HG03520 (cell line): ENCODE measurements around the gene HTRA1.

Source experiments
- ATAC-seq: cut with Tn5 transposase; IDR thresholded peaks from one replicate; pipeline ENCODE4 v1.9.1; 2021; ENCODE audit warnings: mild to moderate bottlenecking, moderate library complexity; ENCODE audit not compliant: unreplicated experiment

Gene HTRA1

DNA sequence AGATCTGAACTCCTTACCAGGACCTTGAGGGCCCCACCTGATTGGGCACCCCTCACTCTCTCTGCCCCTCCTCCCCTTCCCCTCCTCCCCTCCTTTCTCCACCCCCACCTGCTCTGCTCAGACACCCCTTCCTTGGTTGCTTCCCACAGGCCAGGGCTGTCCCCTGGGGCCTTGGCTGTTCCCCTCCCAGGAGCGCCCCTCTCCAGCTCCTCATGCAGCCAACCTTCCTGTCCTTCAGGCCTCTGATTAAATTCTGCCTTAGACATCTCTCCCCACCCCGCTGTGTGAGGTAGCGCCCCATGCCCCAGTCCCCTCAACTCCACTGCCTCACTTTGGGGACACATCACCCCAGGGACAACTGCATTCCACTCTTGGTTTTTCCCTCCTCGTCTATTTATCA is 32.4 kb downstream of the HTRA1 start:
- ATAC-seq = no peak

DNA sequence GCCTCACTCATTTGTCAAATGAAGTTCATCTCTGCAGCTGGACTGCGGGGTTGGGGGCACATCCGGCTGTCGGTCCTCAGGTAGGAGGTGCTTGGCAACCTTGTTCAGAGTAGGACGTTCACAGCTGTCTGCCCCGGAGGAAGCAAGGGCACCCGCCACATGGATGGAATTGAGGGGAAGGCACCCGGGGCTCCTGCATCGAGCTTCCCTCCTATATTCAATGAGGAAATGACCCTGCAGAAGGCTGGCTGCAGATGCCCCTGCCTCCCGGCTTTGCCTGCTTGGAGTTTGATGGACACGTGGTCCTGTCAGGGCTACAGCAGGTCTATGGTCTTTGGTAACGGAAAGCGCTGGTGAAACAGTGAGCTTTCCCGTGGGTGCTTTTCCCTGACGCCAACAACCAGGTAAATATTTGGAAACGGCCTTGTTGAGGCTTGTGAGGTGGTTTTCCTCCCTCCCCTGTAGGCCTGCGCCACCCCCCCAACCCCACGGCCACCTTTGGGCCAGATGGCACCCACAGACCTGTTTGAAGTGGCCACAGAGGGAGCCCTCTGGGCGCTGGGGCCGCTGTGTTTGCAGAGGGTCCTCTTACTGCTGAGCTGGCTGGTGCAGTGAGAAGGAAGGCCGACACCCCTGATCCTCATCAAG is 32.9 kb downstream of the HTRA1 start:
- no peak for ATAC-seq

DNA sequence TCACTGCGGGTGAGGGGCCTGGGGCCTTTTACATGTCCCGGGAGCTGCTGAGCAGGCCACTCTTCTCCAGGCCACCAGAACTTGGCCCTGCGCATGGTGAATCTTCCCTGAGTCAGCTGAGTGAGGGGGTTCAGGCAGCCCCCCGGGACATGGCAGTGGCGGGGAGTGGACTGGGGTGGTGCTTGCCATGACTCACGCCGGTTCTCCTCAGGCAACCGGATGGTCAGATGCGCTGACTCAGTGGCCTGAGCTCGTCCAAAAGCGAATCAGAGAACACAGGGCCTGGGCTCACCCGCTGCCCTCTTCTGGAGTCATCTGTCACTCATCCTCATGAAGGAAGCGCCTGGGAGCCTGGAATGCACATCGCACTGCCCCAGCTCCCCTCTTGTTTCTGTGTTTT is 33.5 kb downstream of the HTRA1 start:
- no peak for ATAC-seq

DNA sequence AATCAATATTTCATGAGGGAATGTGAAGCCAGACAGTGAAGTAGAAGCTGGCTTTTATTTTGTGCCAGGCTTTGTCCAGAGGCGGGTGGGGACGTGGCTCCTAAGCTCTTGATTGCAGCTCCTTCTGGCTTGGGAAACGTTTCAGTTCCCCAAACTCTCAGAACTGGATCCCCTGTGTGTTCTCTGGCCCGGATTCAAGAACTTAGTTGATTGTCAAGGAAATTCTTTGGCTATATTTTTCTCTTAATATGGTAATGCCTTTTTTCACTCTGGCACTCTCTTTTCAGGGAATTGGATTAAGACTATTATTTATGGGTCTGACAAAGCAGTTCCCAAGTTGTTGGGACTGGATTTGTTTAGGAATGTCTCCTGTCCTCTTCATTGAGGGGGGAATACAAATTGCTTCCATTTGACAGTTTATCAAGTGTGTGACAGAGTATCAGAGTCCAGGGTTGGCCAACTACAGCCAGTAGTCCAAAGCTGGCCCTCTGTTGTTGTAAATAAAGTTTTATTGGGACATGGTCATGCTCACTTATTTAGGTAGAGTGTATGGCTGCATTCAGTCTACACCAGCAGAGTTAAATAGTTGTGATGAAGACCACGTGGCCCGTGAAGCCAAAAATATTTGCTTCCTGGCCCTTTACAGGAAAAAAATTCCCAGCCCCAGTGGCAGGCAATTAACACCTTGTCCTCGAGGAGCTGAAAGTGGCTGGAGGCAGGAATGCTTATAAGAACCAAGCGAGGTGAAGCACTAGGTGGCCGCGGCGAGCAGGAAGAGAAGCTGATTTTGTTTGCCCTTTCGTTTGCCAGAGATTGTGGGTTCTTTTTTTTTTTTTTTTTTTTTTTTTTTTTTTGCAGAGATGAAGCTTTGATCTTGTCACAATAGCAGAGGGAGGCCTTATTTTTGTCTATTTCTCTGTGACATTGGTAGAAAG is 34.3 kb downstream of the HTRA1 start:
- ATAC-seq = no peak

DNA sequence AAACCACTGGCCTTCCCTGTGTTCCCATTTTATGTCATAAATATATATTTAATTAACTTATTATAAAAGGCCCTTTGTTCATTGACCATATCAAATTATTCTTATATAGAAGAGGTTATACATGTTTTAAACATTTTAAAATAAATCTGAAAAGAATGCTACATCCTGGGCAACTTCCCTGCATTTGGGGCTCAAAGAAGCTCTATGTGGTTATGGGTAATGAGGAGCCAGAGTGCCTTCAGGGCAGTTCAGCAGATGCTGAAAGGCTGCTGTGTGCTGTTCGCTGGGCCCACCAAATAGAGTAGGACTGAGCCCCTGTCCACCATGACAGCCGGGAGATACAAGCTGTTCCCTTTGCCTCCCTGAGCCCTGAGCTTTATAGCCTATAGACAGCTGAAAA is 35.9 kb downstream of the HTRA1 start:
- no peak for ATAC-seq

DNA sequence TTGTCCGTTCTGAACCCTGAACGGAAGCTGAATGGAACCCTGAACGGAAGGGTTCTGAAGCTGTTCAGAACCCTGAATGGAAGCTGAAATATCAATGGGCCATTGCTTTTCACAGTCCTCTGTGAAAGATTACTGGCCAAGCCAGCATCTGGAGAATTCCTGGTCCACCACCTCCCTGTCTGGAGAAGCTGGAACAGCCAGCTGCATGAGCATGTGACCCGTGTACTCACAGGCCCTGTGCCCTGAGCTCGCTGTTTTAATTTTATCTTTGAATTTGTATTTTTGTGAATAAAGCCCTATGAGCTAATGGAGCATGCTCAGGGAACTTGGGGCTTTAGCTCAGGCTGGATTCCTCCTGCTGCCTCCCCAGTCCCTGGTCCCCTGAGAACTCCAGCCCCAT is 37.2 kb downstream of the HTRA1 start:
- ATAC-seq = no peak

DNA sequence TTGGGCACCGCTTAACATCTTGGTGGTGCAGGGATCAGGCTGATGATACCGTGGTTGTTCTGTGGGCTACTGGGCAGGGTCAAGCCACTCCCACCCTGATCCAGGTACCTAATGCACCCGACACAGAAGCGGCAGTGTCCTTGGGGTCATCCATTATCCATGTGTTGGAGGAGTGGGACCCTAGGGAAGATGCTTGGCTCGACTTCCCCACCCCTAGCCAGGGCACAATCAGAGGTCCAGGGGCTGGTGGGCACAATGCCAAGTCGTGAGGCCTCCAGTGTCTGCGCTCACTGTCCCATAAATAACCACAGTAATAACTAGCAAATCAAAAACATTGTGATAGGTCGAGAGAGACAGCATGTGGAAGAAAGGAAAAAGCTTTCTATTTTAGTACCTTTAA is 37.7 kb downstream of the HTRA1 start:
- no peak for ATAC-seq

DNA sequence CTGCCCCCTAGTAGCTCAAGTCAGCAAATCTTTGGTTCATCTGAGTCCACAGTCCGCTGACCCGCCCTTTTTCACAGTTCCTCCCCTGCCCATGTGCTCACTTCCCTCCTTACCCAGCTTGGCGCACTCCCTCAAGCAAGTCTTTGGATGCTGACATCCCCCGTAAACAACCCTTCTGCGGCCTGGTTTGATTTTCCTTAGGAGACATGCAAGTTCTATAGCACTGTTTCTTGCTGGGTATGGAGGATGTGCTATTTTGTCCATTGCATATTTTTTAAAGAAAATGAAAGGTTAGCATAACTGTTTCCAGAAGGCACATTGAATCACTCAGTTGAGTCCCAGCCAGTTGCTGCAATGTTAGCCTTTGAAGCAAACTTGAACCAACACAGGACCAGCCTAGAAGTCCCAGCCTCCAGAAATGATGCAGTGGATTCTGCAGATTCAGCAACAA is 38.2 kb downstream of the HTRA1 start:
- ATAC-seq = no peak

DNA sequence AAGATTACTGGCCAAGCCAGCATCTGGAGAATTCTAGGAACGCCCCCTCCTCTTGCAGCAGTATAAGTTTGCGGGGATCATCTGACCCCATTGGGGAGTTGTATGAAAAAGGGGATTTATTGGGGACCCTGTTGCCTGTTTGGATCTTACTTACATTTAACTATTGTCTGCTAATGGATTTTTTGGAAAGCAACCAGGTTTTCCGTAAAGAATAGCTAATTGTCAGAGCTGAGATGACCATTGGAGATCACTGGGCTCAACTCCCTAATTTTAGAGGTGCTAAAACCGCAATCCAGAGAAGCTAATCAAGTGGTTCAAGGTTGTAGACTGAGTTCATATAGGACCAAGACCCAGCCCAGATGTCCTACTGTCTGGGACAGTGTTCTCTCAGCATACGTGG is 38.8 kb downstream of the HTRA1 start:
- ATAC-seq = no peak

DNA sequence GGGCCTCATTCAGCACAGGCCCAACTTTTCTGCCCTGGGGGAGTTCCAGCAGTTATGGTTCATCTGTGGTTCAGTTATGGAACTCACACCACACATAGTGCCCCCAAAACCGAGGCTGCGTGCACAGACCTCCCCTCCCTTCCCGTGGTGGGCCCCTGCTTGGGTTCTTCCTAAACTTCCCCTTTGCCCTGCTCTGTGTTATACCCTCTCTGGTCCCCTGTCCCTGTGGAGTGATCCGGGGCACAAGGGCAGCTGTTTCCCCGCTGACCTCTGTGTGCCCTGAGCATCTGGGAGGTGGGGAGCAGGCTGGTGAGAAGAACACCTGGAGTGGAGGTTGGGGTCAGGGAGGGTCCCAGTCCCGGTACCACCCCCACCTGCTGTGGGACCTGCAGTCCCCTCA is 39.4 kb downstream of the HTRA1 start:
- no peak for ATAC-seq

DNA sequence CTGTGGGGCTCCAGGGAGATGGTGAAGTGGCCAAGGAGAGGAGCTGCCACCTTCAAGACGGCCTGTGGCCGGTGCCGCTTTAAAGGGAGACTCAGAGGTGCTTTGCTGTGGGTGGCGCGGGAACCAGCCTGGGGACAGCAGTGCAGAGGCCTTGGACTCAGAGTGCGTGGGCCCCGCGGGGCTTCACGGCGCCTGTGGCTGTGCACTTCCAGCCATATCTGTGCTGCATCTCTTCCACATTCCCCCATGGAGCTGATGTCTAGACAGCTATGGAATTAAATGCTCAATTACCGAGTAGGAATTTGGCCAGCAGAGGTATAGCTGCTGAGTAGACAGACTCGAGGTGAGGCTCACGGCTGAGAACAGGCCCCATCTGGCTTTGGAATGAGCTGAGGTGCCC is 41.7 kb downstream of the HTRA1 start:
- ATAC-seq = no peak

DNA sequence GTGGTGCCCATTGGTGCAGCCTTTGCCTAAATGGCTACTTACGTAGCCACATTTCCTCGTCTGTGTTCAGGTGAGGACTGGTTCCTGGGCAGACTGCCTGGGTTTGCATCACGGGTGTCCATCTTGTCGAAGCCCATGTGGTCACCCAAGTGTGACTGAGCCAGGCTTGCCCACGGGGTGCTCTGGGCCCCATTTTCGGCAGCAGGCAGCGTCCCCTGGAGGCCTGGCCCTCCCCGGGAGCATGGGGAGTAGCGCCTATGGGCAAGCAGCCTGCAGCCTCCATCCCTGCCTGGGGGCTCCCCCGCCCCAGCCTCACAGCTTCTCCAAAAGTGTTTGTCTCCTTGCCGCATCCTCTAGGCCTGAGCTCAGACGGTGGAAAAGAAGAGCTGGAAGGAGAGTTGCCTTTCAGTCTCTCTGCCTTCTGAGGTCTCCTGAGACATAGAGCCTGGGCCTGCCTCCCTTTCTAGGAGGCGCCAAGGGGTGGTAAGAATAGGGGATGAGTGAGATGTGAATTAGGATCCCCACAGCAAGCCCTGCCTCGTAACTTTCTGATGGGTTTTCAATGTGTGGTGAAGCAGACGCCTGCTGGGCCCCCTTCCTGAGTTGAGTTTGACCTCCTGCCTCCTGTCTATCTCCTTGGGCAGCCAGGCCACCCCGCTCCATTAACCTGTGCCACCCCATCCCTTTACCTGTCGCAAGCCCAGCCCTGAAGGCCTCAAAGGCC is 42.7 kb downstream of the HTRA1 start:
- ATAC-seq = no peak

DNA sequence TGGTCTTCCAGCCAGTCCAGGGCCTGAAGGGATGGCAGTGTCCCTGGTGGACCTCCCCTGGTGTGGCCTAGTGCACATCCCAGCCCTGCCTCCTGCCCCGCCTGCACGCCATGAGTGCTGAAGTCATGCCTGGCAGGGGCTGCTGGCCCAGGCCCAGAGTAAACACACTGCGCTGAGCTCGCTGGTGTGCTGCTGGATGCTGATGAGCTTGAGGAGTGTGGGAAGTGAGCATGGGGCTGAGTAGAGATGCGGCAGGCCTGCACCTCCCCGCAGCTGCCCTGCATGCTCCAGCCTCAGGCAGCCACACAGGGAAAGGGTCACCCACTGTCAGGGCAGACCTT is 43.2 kb downstream of the HTRA1 start:
- ATAC-seq = no peak

DNA sequence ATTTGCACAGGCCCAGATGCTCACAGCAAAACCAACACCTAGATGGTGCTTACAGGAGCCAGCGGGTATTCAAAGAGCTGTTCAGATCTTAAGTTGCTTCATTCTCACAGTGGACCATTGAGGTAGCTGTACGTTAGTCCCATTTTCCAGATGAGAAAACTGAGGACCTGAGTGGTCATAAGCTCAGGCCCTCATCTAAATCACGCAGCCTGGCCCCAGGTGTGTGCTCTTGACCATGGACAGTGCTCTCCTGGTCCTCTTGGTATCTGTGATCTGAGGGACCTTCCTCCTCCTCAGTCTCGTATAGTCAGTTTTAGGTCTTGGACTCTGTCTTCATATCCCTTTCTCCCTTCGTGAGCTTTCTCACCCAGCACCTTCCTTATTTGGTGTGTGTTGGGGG is 43.7 kb downstream of the HTRA1 start:
- no peak for ATAC-seq

DNA sequence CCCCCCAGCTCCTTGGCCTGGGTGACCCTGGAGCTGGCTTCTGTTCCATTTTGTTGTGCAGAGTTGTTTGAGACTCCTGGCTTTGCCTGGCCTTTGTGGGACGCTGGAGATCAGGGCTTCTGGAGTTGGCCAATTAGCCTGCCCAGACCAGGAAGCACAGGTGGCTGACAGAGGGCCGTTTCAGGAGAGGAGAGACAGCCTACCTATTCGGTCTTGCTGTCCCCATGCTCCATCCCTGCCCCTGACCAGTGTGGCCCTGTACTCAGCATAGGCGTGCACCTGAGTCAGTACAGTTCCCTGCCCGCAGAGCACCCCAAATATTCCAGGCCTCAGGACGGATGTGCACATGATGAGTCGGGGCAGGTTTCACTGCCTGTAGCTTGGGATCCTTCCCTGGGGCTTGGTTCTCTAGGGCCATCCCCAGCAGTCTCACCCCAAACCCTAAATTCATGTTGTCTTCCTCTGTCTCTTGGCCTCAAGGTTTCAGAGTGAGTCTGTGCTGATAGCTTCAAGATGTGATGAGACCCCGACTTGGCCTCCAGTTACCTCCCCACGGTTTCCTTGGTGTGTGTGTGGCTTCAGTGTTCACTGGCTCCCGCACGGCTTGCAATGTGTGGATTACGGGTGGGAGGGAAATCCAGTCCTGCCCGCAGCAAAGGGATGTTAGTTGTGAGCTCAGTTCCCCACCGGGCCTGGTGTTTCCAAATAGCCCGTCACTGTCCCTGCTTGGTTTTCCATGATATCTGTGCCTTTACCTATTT is 44.7 kb downstream of the HTRA1 start:
- ATAC-seq = no peak

DNA sequence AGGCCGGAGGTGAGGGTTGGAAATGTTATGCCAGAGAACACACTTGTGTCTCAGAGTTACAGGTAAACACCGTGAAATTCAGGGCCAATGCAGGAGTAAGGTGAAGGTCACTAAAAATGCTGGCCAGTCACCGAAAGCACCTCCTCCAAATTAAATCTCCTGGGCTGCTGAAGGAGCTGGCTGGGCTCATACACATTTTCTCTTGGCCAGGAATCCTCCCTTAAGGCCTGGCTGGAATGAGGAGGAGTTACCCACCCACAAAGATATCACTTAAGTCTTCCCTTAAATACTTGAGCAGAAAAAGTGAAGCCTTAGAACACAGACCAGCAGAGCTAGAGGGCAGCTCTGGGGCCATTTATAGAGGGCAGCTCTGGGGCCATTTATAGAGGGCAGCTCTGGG is 46.3 kb downstream of the HTRA1 start:
- ATAC-seq = no peak

DNA sequence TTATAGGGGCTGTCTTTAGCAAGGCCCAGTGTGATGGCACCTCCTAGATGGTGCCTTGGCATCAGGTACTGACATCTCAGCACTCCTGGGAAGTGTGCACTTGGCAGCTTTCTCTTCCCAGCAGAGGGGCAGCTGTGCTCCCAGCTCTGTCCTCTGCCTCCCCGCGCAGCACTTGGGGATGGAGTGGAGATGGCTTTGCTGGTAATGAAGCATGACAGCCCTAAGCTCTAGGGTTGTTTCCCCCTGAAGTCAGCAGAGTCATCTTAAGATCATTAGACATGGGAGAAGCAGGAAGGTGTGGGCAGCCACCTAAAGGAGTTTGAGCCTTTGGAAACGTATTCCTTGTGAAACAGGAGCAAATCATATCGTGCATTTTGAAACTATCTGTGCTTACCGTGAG is 46.7 kb downstream of the HTRA1 start:
- no peak for ATAC-seq

DNA sequence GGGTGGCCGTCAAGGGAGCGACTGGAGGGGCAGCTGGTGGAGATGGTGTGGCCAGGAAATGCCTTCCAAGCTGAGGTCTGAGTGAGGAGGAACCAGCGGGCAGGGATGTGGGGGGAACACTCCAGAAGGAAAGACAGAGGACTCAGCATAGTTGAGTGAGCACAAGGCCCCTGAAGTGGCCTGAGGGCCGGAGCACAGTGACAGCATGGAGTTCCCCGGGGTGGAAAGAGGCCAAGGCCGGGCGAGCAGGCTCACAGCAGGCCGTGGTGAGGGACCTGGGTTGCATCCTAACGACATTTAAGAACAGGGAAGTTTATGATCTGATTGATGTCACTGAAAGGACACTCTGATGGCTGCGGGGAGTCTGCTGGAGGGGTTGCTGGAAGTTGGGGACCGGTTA is 48.0 kb downstream of the HTRA1 start:
- no peak for ATAC-seq

DNA sequence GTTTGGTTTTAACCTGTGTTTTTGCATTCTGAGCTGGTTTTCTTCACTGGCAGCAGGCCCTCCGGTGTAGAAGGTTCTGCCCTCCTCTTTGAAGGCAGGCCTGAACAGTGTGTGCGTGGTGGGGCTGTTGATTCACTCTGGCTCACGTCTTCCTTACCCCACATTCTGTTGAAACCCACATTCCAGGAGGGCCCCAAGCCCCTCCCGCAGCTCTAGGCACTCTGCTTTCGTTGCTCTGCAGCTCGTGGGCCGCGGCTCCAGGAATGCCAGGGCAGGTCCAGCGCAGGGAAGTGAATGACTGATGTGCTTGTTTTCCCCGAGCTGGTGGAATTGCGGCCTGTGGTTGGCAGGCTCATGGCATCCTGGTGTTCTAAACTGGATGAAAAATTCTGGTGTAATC is 49.0 kb downstream of the HTRA1 start:
- ATAC-seq = no peak

DNA sequence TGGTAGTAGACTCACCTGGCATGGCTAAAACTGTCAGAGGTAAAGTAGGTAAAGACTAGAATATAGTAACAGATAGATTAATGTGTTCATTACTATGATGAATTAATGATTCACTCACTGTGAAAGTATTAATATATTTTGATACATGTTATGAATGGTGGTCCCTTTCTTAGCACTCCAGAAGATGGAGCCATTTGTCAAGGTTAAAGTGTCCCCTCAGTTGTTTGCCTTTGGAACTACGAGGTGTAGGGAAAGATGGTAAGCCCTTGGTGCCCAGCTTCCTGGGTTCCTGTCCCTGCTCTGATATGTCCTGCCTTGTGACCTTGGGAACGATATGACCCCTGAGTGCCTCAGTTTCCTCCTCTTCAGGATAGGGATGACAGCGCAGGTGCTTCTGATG is 49.4 kb downstream of the HTRA1 start:
- no peak for ATAC-seq

DNA sequence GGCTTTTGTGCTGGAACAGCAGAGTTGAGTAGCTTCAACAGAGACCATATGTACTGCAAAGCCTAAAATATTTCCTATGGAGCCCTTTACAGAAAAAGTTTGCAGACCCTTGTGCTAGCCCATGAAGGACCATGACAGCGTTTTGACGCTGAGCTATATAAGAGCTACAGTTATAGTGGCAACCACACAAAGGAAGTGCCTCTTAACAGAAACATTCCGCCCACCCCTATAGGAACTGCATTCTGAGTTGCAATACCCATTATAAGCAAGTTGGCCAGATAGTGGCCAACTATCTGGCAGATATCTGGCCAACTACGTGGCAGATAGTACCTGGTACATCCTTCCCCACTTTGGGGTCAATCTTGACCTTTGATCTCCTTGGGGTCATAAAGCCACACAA is 51.7 kb downstream of the HTRA1 start:
- ATAC-seq = no peak
